ENCODE measurements around the gene GOLGA8B.

The GOLGA8B gene

GRCh38 chr15:34619151-34619550, 35.7 kb upstream of the GOLGA8B start:
- H3K4me3 ChIP-seq: no peak overlapping the region
- no peak overlapping the region for H3K27ac ChIP-seq
- no peak for TF ChIP-seq CTCF (IDR thresholded peaks at IDR 0.05)
- no peak for DNase-seq (ENCODE audit: low spot score)

DNA sequence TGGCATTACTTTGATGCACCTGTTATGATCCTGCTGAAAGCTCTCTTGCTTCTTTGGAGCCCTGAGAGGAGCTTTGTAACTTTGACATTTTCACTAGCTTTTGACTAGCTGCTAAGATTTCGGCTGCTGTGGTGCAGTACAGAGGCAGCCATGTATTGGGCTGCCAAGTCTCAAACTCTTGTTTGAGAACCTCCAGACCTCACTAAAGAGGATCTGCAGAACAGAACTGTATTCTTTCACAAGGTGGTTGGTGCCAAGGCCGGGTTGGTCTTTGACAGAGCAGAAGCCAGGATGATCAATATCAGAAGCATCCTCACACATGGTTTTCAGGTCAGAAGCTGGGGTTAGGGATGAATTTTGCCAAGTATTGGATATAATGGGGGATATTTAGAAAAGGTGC, 34.6 kb upstream of the GOLGA8B start:
- no peak overlapping the region for H3K4me3 ChIP-seq
- no peak for DNase-seq (ENCODE audit: low spot score)
- no peak overlapping the region for H3K27ac ChIP-seq
- no peak for TF ChIP-seq CTCF (IDR thresholded peaks at IDR 0.05)

DNA sequence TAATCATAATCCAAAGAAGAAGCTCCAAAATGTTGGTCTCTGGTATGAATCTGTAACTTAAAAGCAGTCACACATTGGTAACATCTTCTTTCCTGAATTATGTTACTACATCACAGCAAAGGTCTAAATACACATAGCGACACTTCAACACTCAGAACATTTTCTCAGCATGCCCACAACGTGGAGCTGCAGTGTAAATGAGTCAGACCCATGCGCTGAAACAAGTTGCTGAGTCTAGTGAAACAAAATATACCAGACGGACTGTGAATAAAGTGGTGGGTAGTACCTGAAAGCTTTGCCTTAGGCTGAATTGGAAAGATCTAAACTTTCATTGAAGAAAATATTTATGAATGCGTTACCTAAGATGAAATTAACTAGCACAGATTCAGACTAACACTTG, 33.2 kb upstream of the GOLGA8B start:
- TF ChIP-seq CTCF (IDR thresholded peaks at IDR 0.05): no peak
- H3K4me3 ChIP-seq: no peak overlapping the region
- H3K27ac ChIP-seq: no peak overlapping the region
- no peak for DNase-seq (ENCODE audit: low spot score)

GRCh38 chr15:34613997-34614396, 30.5 kb upstream of the GOLGA8B start:
- no peak for DNase-seq (ENCODE audit: low spot score)
- no peak for TF ChIP-seq CTCF (IDR thresholded peaks at IDR 0.05)
- no peak overlapping the region for H3K4me3 ChIP-seq
- H3K27ac ChIP-seq: no peak overlapping the region

DNA sequence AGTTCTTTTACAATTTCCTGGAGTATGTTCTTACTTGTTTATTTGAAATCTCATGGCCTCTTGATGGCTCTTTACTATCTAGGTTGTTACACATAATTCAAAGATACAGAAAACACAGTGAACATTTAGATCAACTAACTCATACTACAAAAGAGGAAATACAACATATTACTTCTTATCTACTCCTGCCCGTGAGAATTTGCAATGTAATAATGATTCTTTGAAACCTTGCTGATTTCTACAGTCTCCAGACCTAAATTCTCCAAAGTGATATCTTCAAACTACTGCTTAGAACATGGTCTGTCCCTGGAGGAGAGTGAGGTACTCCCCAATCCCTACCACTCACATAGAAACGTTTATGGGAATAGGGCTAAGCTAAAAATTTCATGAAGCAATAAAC, 29.9 kb upstream of the GOLGA8B start:
- Histone ChIP-seq H3K4me3 (no peak overlapping the region), H3K27ac (no peak overlapping the region)
- no peak for DNase-seq (ENCODE audit: low spot score)
- no peak for TF ChIP-seq CTCF (IDR thresholded peaks at IDR 0.05)

DNA sequence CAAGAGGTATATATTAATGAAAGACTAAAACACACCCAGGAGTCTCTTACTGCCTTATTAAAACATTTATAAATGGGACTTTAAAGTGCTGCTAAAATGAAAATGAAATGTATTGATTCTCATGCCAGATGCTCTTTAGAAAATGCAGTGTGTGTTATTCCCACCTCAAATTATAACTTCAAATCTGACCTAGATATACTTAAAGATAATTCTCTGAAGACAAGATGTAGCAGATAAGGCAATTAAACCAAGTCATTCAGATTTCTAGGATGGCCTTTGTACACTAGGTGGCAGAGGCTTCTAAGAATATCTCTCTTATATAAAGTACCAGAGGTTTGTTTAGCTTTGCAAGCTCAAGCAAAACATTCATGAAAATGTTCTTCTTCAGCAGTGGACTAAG, 26.9 kb upstream of the GOLGA8B start:
- DNase-seq (ENCODE audit: low spot score): no peak
- Histone ChIP-seq H3K27ac (no peak overlapping the region), H3K4me3 (no peak overlapping the region)
- no peak for TF ChIP-seq CTCF (IDR thresholded peaks at IDR 0.05)

DNA sequence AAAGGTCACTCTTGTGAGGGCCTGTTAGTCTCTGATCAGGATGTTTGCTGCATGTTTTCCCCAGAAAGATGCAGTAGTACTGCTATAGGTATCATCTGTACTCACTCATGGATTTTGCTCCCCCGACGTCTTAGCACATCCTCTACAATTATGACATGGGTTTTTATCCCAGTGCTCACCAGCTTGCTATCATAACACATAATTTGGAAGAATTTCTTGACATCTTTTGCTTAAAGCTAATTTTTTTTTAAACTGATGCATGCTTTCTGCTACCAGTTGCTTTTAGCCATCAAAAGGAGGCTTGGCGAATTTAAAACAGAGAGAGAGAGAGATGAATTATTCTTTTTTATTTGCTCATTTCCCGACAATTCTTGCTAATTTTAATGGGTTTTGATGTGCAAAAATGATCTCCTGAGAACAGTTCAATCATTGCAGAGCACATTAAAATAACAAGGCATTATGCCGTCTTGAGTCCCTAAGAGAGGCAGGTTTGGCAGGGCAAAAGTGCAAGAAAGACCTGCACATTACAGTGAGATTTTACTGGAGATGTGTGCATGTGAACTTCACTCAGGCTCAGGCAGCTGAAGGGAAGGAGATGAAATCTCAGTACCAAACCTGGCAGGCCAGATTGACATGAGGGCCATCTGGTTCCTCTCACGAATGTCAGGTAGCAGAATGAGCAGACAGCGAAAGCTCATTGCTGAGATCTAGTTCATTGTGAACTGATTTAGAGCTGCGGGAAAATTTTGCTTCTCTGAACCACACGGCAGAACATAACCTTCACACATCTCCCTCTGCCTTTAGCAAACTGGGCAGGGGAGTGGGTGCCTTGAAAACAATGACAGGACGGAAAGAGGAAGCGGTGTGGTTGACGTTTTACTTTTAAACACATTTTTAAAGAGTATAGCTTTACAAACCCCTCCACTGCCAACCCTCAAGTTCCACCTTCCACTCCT, 25.9 kb upstream of the GOLGA8B start:
- no peak for DNase-seq (ENCODE audit: low spot score)
- H3K4me3 ChIP-seq: no peak overlapping the region
- TF ChIP-seq CTCF (IDR thresholded peaks at IDR 0.05): no peak
- H3K27ac ChIP-seq: no peak overlapping the region
